IMR-90 (cell line): Measurements from ENCODE around the gene SH2D1B. TPM values are rescaled to one million over a fixed set of nuclear protein-coding genes. Genes with fewer than 3 reads are reported as not detected.

Source experiments
- ATAC-seq: fragments of 200-7000 bp; cut with Tn5 transposase; 2 replicates; pipeline ENCODE4 v1.9.1; 2020; ENCODE audit warnings: low read depth, mild to moderate bottlenecking, moderate library complexity
- BruUV-seq: library from RNA; stranded (reverse); fragments of 400-500 nt; replicated peaks from 2 replicates; lab custom pipeline; 2021; lab: Mats Ljungman, UMichigan
- CTCF ChIA-PET: fragments of 300-600 bp; formaldehyde crosslinking; extraction: SDS; loops from one replicate; lab custom pipeline; 2021; ENCODE audit warnings: antibody characterized with exemption; lab: Yijun Ruan, JAX
- POLR2A ChIA-PET: fragments of 300-600 bp; sonication (Branson Sonifier 250); formaldehyde crosslinking; loops from one replicate; lab custom pipeline; 2022; ENCODE audit warnings: antibody characterized with exemption; ENCODE audit not compliant: unreplicated experiment; lab: Charles Lee
- DNase-seq: peaks from one replicate; pipeline ENCODE4 v3.0.0; 2013
- H2AFZ ChIP-seq: replicated peaks from 2 replicates; pipeline ENCODE3; 2013; ENCODE audit warnings: low read length, mild to moderate bottlenecking; ENCODE audit not compliant: poor library complexity
- H2AK5ac ChIP-seq: 2 replicates; pipeline ENCODE4 v1.6.1; 2013; ENCODE audit warnings: low read depth, low read length, inconsistent platforms
- H2AK9ac ChIP-seq: replicated peaks from 2 replicates; pipeline ENCODE3; 2013; ENCODE audit warnings: mild to moderate bottlenecking, low read depth, low read length, moderate library complexity; ENCODE audit not compliant: poor library complexity
- H2BK120ac ChIP-seq: 2 replicates; pipeline ENCODE4 v1.6.1; 2013; ENCODE audit warnings: low read depth, low read length, inconsistent platforms
- H2BK15ac ChIP-seq: 3 replicates; pipeline ENCODE4 v1.6.1; 2013; ENCODE audit warnings: low read depth, low read length, inconsistent platforms
- H2BK20ac ChIP-seq: 2 replicates; pipeline ENCODE4 v1.6.1; 2013; ENCODE audit warnings: low read depth, mild to moderate bottlenecking, inconsistent platforms, low read length, moderate library complexity
- H2BK5ac ChIP-seq: 2 replicates; pipeline ENCODE4 v1.6.1; 2013; ENCODE audit warnings: mild to moderate bottlenecking, low read depth, low read length, inconsistent platforms; ENCODE audit not compliant: poor library complexity, severe bottlenecking
- H3K14ac ChIP-seq: replicated peaks from 2 replicates; pipeline ENCODE4 v1.6.1; 2013; ENCODE audit warnings: low read depth, low read length, inconsistent platforms
- H3K18ac ChIP-seq: 2 replicates; pipeline ENCODE4 v1.6.1; 2013; ENCODE audit warnings: low read depth, low read length, control low read depth
- H3K23ac ChIP-seq: 2 replicates; pipeline ENCODE4 v1.6.1; 2013; ENCODE audit warnings: low read depth, low read length, inconsistent platforms
- H3K27ac ChIP-seq: 2 replicates; pipeline ENCODE4 v1.5.1; 2013; ENCODE audit warnings: mild to moderate bottlenecking, control low read depth, low read length; ENCODE audit not compliant: insufficient read depth
- H3K27me3 ChIP-seq: 2 replicates; pipeline ENCODE4 v1.6.1; 2013; ENCODE audit warnings: low read length; ENCODE audit not compliant: control insufficient read depth, insufficient read depth
- H3K36me3 ChIP-seq: 2 replicates; pipeline ENCODE4 v1.6.1; 2013; ENCODE audit warnings: low read length, mixed read lengths; ENCODE audit not compliant: control insufficient read depth, insufficient read depth
- H3K4ac ChIP-seq: 2 replicates; pipeline ENCODE4 v1.6.1; 2013; ENCODE audit warnings: low read depth, low read length, inconsistent platforms
- H3K4me1 ChIP-seq: 2 replicates; pipeline ENCODE4 v1.6.1; 2013; ENCODE audit warnings: low read length, mixed read lengths; ENCODE audit not compliant: control insufficient read depth, insufficient read depth
- H3K4me2 ChIP-seq: 2 replicates; pipeline ENCODE4 v1.6.1; 2013; ENCODE audit warnings: low read depth, mild to moderate bottlenecking, control low read depth, low read length, moderate library complexity
- H3K4me3 ChIP-seq: 2 replicates; pipeline ENCODE4 v1.5.1; 2013; ENCODE audit warnings: low read depth, mild to moderate bottlenecking, control low read depth, low read length, moderate library complexity; ENCODE audit not compliant: insufficient read depth
- H3K56ac ChIP-seq: 2 replicates; pipeline ENCODE4 v1.6.1; 2013; ENCODE audit warnings: low read length, inconsistent platforms; ENCODE audit not compliant: insufficient read depth; ENCODE audit errors: extremely low read depth
- H3K79me1 ChIP-seq, 2 experiments: 2 replicates each; pipeline ENCODE4 v1.6.1; 2013; ENCODE audit warnings: low read length in 2 of 2, inconsistent platforms in 1 of 2, low read depth in 1 of 2
- H3K9ac ChIP-seq: 2 replicates; pipeline ENCODE4 v1.6.1; 2013; ENCODE audit warnings: low read depth, low read length, control low read depth
- H3K9me1 ChIP-seq: 2 replicates; pipeline ENCODE4 v1.6.1; 2013; ENCODE audit warnings: low read length, inconsistent platforms; ENCODE audit not compliant: insufficient read depth
- H3K9me3 ChIP-seq: 2 replicates; pipeline ENCODE4 v1.6.1; 2013; ENCODE audit warnings: low read length; ENCODE audit not compliant: control insufficient read depth, insufficient read depth
- H4K20me1 ChIP-seq: 2 replicates; pipeline ENCODE4 v1.6.1; 2013; ENCODE audit warnings: low read length, inconsistent platforms; ENCODE audit not compliant: insufficient read depth
- H4K5ac ChIP-seq: 2 replicates; pipeline ENCODE4 v1.6.1; 2013; ENCODE audit warnings: mild to moderate bottlenecking, low read depth, low read length, control low read depth
- H4K8ac ChIP-seq, 2 experiments: 2 replicates each; pipeline ENCODE4 v1.6.1; 2013; ENCODE audit warnings: low read depth in 2 of 2, low read length in 2 of 2, control low read depth in 1 of 2, inconsistent platforms in 1 of 2
- H4K91ac ChIP-seq: 2 replicates; pipeline ENCODE4 v1.6.1; 2013; ENCODE audit warnings: low read depth, low read length, inconsistent platforms; ENCODE audit not compliant: insufficient read depth
- CEBPB ChIP-seq: IDR thresholded peaks from 2 replicates; pipeline ENCODE4 v1.6.1; 2012; ENCODE audit warnings: low read depth, low read length, improper control_type of control experiment
- CHD1 ChIP-seq: IDR thresholded peaks from 2 replicates; pipeline ENCODE4 v1.6.1; 2012; ENCODE audit warnings: low read depth, low read length, improper control_type of control experiment
- FOS ChIP-seq: fragments of 150-350 bp; IDR thresholded peaks from 2 replicates; pipeline ENCODE4 v1.6.1; 2016; ENCODE audit warnings: low read depth, low read length
- MAFK ChIP-seq: IDR thresholded peaks from 2 replicates; pipeline ENCODE4 v1.6.1; 2012; ENCODE audit warnings: low read depth, low read length, improper control_type of control experiment
- MAZ ChIP-seq: IDR thresholded peaks from 2 replicates; pipeline ENCODE4 v1.6.1; 2012; ENCODE audit warnings: low read depth, mild to moderate bottlenecking, low read length, improper control_type of control experiment, moderate library complexity, borderline replicate concordance
- MXI1 ChIP-seq: IDR thresholded peaks from 2 replicates; pipeline ENCODE4 v1.6.1; 2012; ENCODE audit warnings: low read depth, mild to moderate bottlenecking, low read length, moderate library complexity, borderline replicate concordance
- NFE2L2 ChIP-seq: fragments of 150-350 bp; IDR thresholded peaks from 2 replicates; pipeline ENCODE4 v1.6.1; 2016; ENCODE audit warnings: low read depth, mild to moderate bottlenecking, low read length
- POLR2A ChIP-seq: IDR thresholded peaks from 2 replicates; pipeline ENCODE4 v1.6.1; 2012; ENCODE audit warnings: mild to moderate bottlenecking, low read depth, low read length
- RAD21 ChIP-seq: IDR thresholded peaks from 2 replicates; pipeline ENCODE4 v1.6.1; 2012; ENCODE audit warnings: low read length, improper control_type of control experiment
- RCOR1 ChIP-seq: IDR thresholded peaks from 2 replicates; pipeline ENCODE4 v1.6.1; 2012; ENCODE audit warnings: mild to moderate bottlenecking, low read length, improper control_type of control experiment; ENCODE audit not compliant: insufficient replicate concordance
- RFX5 ChIP-seq: IDR thresholded peaks from 2 replicates; pipeline ENCODE4 v1.8.0; 2012; ENCODE audit warnings: low read depth, mild to moderate bottlenecking, low read length, moderate library complexity
- WGBS, 2 experiments: methylation state at CpG; one replicate each; pipeline versions ENCODE4 v1.1.5 to v1.1.7; 2013; ENCODE audit warnings: missing lambda C conversion rate in 2 of 2; ENCODE audit not compliant: insufficient read length in 1 of 2; ENCODE audit errors: extremely low coverage in 2 of 2; 5-methylcytosine and 5-hydroxymethylcytosine counted together
- dilution Hi-C: fragments of 300-500 bp; cut with HindIII; formaldehyde crosslinking; loops from one replicate; pipeline ENCODE4 v1.14.3; 2018; ENCODE audit warnings: low sequenced_read_pairs; ENCODE audit not compliant: unreplicated experiment
- in situ Hi-C: fragments of 300-500 bp; cut with MboI; formaldehyde crosslinking; loops from 3 replicates; pipeline ENCODE4 v1.14.3; 2019; ENCODE audit warnings: low sequenced_read_pairs, inconsistent platforms, mixed read lengths
- intact Hi-C: fragments of 100-400 bp; cut with micrococcal nuclease; formaldehyde crosslinking; loops from 2 replicates; pipeline ENCODE4 v1.10.0; 2022
- polyA plus RNA-seq, 3 experiments: library from polyadenylated mRNA; depleted of rRNA; stranded (reverse); fragments of >200 nt; gene quantifications; 2 replicates each; pipeline ENCODE4 v1.2.3, GENCODE V29; 2012; ENCODE audit warnings: low replicate concordance in 1 of 3
- total RNA-seq: library from RNA; depleted of rRNA; stranded (reverse); fragments of >200 nt; gene quantifications from 2 replicates; pipeline ENCODE4 v1.2.3, GENCODE V29; 2012
- TF ChIP-seq, protein P1 (sequence below): fragments of 150-350 bp; IDR thresholded peaks from 2 replicates; pipeline ENCODE4 v1.6.1; 2017; ENCODE audit warnings: mild to moderate bottlenecking, antibody characterized with exemption, low read length, low read depth
- TF ChIP-seq, protein P2 (sequence below): fragments of 150-350 bp; IDR thresholded peaks from 2 replicates; pipeline ENCODE4 v1.6.1; 2016; ENCODE audit warnings: low read depth, mild to moderate bottlenecking, low read length, moderate library complexity, borderline replicate concordance

The SH2D1B gene
- total and polyA plus RNA-seq, 2 of the 4 experiments (the other 2 are of a cell fraction), result 0.03 to 0.18 TPM

- dilution Hi-C loops, result no loop called here
- DNase-seq (no peak), ATAC-seq (no peak)
- Histone ChIP-seq H2BK120ac (no peak overlapping the region), H3K27me3 (peaks cover 18% of the 10 kb centered on the region), H3K27ac (no peak overlapping the region), H3K4me2 (no peak overlapping the region), H4K5ac (no peak overlapping the region), H2AFZ (no peak overlapping the region), H4K91ac (no peak overlapping the region), H2BK5ac (no peak overlapping the region), H2BK20ac (no peak overlapping the region), H4K8ac (no peak overlapping the region), H3K56ac (no peak overlapping the region), H2AK9ac (no peak overlapping the region), H2BK15ac (no peak overlapping the region), H3K9ac (no peak overlapping the region), H3K9me1 (no peaks in the 10 kb centered on the region), H3K18ac (no peak overlapping the region), H4K20me1 (no peaks in the 10 kb centered on the region), H2AK5ac (no peak overlapping the region), H3K14ac (no peak overlapping the region), H3K79me1 (no peaks in the 10 kb centered on the region), H3K36me3 (no peaks in the 10 kb centered on the region), H3K4me1 (no peaks in the 10 kb centered on the region), H3K4ac (no peak overlapping the region), H3K9me3 (no peaks in the 10 kb centered on the region), H3K23ac (no peak overlapping the region), H3K4me3 (no peak overlapping the region)
- intact Hi-C loops, result no loop called here
- 73% methylated on average over 5 of the region's 9 CpGs; no CpG with 5 or more reads in 1 of the 2 experiments for WGBS, 2 experiments
- ChIA-PET CTCF (no interaction called here), POLR2A (no interaction called here)
- no TSS peak for BruUV-seq
- TF ChIP-seq RCOR1 (no peak), MXI1 (no peak), CHD1 (no peak), NFE2L2 (no peak), CEBPB (no peak), MAZ (no peak), MAFK (no peak), RAD21 (no peak), POLR2A (no peak), RFX5 (no peak), FOS (no peak)
- TF ChIP-seq, protein P1, sequence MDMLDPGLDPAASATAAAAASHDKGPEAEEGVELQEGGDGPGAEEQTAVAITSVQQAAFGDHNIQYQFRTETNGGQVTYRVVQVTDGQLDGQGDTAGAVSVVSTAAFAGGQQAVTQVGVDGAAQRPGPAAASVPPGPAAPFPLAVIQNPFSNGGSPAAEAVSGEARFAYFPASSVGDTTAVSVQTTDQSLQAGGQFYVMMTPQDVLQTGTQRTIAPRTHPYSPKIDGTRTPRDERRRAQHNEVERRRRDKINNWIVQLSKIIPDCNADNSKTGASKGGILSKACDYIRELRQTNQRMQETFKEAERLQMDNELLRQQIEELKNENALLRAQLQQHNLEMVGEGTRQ, result no peak
- TF ChIP-seq, protein P2, sequence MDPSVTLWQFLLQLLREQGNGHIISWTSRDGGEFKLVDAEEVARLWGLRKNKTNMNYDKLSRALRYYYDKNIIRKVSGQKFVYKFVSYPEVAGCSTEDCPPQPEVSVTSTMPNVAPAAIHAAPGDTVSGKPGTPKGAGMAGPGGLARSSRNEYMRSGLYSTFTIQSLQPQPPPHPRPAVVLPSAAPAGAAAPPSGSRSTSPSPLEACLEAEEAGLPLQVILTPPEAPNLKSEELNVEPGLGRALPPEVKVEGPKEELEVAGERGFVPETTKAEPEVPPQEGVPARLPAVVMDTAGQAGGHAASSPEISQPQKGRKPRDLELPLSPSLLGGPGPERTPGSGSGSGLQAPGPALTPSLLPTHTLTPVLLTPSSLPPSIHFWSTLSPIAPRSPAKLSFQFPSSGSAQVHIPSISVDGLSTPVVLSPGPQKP, result no peak
- in situ Hi-C loops, result no loop called here
These were observed 37.5 kb downstream of the SH2D1B start for GRCh38 chr1:162374406-162374805.
